Activated naive CD8-positive, alpha-beta T cell treated with anti-CD3 and anti-CD28 coated beads, Interleukin-2, amount 50 U/mL, for 16 hours (primary cell): ENCODE data around the gene GNAQ.

Source experiments
- DNase-seq: peaks from one replicate; pipeline ENCODE4 v3.0.0-alpha.2; 2020; ENCODE audit warnings: low read depth, low spot score

GNAQ gene

GRCh38 chr9:78003730-78004129 lies 27.9 kb downstream of the GNAQ start:
- no peak for DNase-seq

GRCh38 chr9:78001946-78002731 lies 29.5 kb downstream of the GNAQ start:
- no peak for DNase-seq

GRCh38 chr9:78000221-78000620 lies 31.4 kb downstream of the GNAQ start:
- no peak for DNase-seq

- no peak for DNase-seq
Measured at GRCh38 chr9:77999231-77999631, 32.4 kb downstream of the GNAQ start.

- DNase-seq: no peak
Measured at GRCh38 chr9:77997611-77998284, 33.9 kb downstream of the GNAQ start.

- DNase-seq: no peak
Measured at GRCh38 chr9:77996696-77997095, 34.9 kb downstream of the GNAQ start.

- no peak for DNase-seq
Measured at GRCh38 chr9:77991191-77991590, 40.4 kb downstream of the GNAQ start.

GRCh38 chr9:77989909-77990308 lies 41.7 kb downstream of the GNAQ start:
- no peak for DNase-seq

- no peak for DNase-seq
Measured at GRCh38 chr9:77989458-77989857, 42.2 kb downstream of the GNAQ start.

- DNase-seq: no peak
Measured at GRCh38 chr9:77988630-77989029, 43.0 kb downstream of the GNAQ start.

- DNase-seq: no peak
Measured at GRCh38 chr9:77987880-77988525, 43.6 kb downstream of the GNAQ start.

- no peak for DNase-seq
Measured at GRCh38 chr9:77987081-77987656, 44.4 kb downstream of the GNAQ start.

- no peak for DNase-seq
Measured at GRCh38 chr9:77985996-77986395, 45.6 kb downstream of the GNAQ start.

- DNase-seq: no peak
Measured at GRCh38 chr9:77983320-77983662, 48.3 kb downstream of the GNAQ start.

- no peak for DNase-seq
Measured at GRCh38 chr9:77982581-77983319, 48.9 kb downstream of the GNAQ start.

GRCh38 chr9:77981907-77982306 lies 49.7 kb downstream of the GNAQ start:
- no peak for DNase-seq

- no peak for DNase-seq
Measured at GRCh38 chr9:77981332-77981731, 50.3 kb downstream of the GNAQ start.

GRCh38 chr9:77980622-77981021 lies 51.0 kb downstream of the GNAQ start:
- DNase-seq: no peak

- no peak for DNase-seq
Measured at GRCh38 chr9:77978086-77978781, 53.4 kb downstream of the GNAQ start.

- DNase-seq: no peak
Measured at GRCh38 chr9:77977210-77977611, 54.4 kb downstream of the GNAQ start.

- DNase-seq: no peak
Measured at GRCh38 chr9:77975806-77976205, 55.8 kb downstream of the GNAQ start.
